ENCODE measurements around the gene OR10G3. TPM values are rescaled to one million over a fixed set of nuclear protein-coding genes. Genes with fewer than 3 reads are reported as not detected.
A peak's percentile ranks its signal among the peaks of the same experiment; 100 is the strongest.
"Not testable (repeated sequence)": the region's sequence is repeated elsewhere in the genome, so short reads cannot be mapped to it uniquely, and the experiment has no call there.

OR10G3 gene
- total RNA-seq, 2 experiments from 2014 or later: not detected

GRCh38 chr14:21544588-21544987, 35.3 kb downstream of the OR10G3 start:
- POLR2A ChIA-PET; H3K27me3 Mint-ChIP-seq; H3K4me1 Mint-ChIP-seq; DNase-seq; H3K4me3 Mint-ChIP-seq; H3K27ac Mint-ChIP-seq; H3K9me3 Mint-ChIP-seq; ATAC-seq (ENCODE audit: low read depth); H3K36me3 Mint-ChIP-seq: not testable (repeated sequence)

- Mint-ChIP-seq H3K27ac (no peak overlapping the region), H3K36me3 (no peaks in the 10 kb centered on the region), H3K9me3 (no peaks in the 10 kb centered on the region), H3K4me1 (no peaks in the 10 kb centered on the region), H3K27me3 (peaks cover 8% of the 10 kb centered on the region), H3K4me3 (no peak overlapping the region)
- POLR2A ChIA-PET: no interaction called here
- ATAC-seq (ENCODE audit: low read depth) (no peak), DNase-seq (no peak)
Measured at GRCh38 chr14:21543963-21544362, 35.9 kb downstream of the OR10G3 start.

- DNase-seq (no peak), ATAC-seq (ENCODE audit: low read depth) (no peak)
- POLR2A ChIA-PET: no interaction called here
- H3K27ac Mint-ChIP-seq: no peak overlapping the region
- peaks cover 12% of the 10 kb centered on the region for H3K27me3 Mint-ChIP-seq
- H3K9me3 Mint-ChIP-seq: no peaks in the 10 kb centered on the region
- H3K36me3 Mint-ChIP-seq: no peaks in the 10 kb centered on the region
- no peaks in the 10 kb centered on the region for H3K4me1 Mint-ChIP-seq
- H3K4me3 Mint-ChIP-seq: no peak overlapping the region
Measured at GRCh38 chr14:21543521-21543960, 36.3 kb downstream of the OR10G3 start.

- DNase-seq: no peak
- peaks cover 3% of the 10 kb centered on the region for H3K36me3 Mint-ChIP-seq
- peaks cover 5% of the 10 kb centered on the region for H3K4me1 Mint-ChIP-seq
- H3K27me3 Mint-ChIP-seq: peaks cover 24% of the 10 kb centered on the region
- no peak overlapping the region for H3K27ac Mint-ChIP-seq
- H3K9me3 Mint-ChIP-seq: no peaks in the 10 kb centered on the region
- POLR2A ChIA-PET: no interaction called here
- no peak for ATAC-seq (ENCODE audit: low read depth)
- H3K4me3 Mint-ChIP-seq: no peak overlapping the region
Measured at GRCh38 chr14:21541413-21542074, 38.3 kb downstream of the OR10G3 start.

GRCh38 chr14:21539189-21539940, 40.5 kb downstream of the OR10G3 start:
- POLR2A ChIA-PET: no interaction called here
- ATAC-seq (ENCODE audit: low read depth): no peak
- no peak overlapping the region for H3K4me3 Mint-ChIP-seq

GRCh38 chr14:21537090-21537424, 42.8 kb downstream of the OR10G3 start:
- Mint-ChIP-seq H3K4me3 (peak overlapping the region; percentile 21), H3K4me1 (peaks cover 8% of the 10 kb centered on the region), H3K27me3 (peaks cover 44% of the 10 kb centered on the region), H3K9me3 (no peaks in the 10 kb centered on the region), H3K27ac (no peak overlapping the region), H3K36me3 (peaks cover 3% of the 10 kb centered on the region)
- POLR2A ChIA-PET: interaction anchor here (0.6 kb wide), 1 partner anchor 15 kb away, joined by 3 read pairs; no protein-coding TSS in a partner anchor
- no peak for ATAC-seq (ENCODE audit: low read depth)
- DNase-seq: no peak

More at GRCh38 chr14:21539189-21539940, 40.5 kb downstream of the OR10G3 start:
- Mint-ChIP-seq H3K27ac (no peak overlapping the region), H3K27me3 (peaks cover 41% of the 10 kb centered on the region), H3K4me1 (peaks cover 8% of the 10 kb centered on the region), H3K36me3 (peaks cover 3% of the 10 kb centered on the region), H3K9me3 (no peaks in the 10 kb centered on the region)
- DNase-seq: no peak

- POLR2A ChIA-PET: interaction anchor here (0.6 kb wide), 1 partner anchor 16 kb away, joined by 3 read pairs; no protein-coding TSS in a partner anchor
- Mint-ChIP-seq H3K27me3 (peaks cover 44% of the 10 kb centered on the region), H3K4me1 (peaks cover 8% of the 10 kb centered on the region), H3K9me3 (no peaks in the 10 kb centered on the region), H3K27ac (no peak overlapping the region), H3K4me3 (peak overlapping the region; percentile 21), H3K36me3 (peaks cover 3% of the 10 kb centered on the region)
- no peak for ATAC-seq (ENCODE audit: low read depth)
- DNase-seq: no peak
Measured at GRCh38 chr14:21536418-21537089, 43.3 kb downstream of the OR10G3 start.

GRCh38 chr14:21535545-21536417, 44.1 kb downstream of the OR10G3 start:
- Mint-ChIP-seq H3K36me3 (peaks cover 3% of the 10 kb centered on the region), H3K4me3 (no peak overlapping the region), H3K9me3 (no peaks in the 10 kb centered on the region), H3K4me1 (peaks cover 8% of the 10 kb centered on the region), H3K27ac (no peak overlapping the region), H3K27me3 (peaks cover 44% of the 10 kb centered on the region)
- DNase-seq (no peak), ATAC-seq (ENCODE audit: low read depth) (no peak)
- POLR2A ChIA-PET: no interaction called here

- POLR2A ChIA-PET: no interaction called here
- H3K4me3 Mint-ChIP-seq: no peak overlapping the region
- H3K4me1 Mint-ChIP-seq: peaks cover 8% of the 10 kb centered on the region
- H3K27me3 Mint-ChIP-seq: peaks cover 44% of the 10 kb centered on the region
- no peaks in the 10 kb centered on the region for H3K9me3 Mint-ChIP-seq
- peaks cover 3% of the 10 kb centered on the region for H3K36me3 Mint-ChIP-seq
- no peak overlapping the region for H3K27ac Mint-ChIP-seq
- DNase-seq: no peak
- ATAC-seq (ENCODE audit: low read depth): no peak
Measured at GRCh38 chr14:21534576-21534975, 45.3 kb downstream of the OR10G3 start.

GRCh38 chr14:21533294-21533693, 46.6 kb downstream of the OR10G3 start:
- Mint-ChIP-seq H3K9me3 (no peaks in the 10 kb centered on the region), H3K4me1 (peaks cover 8% of the 10 kb centered on the region), H3K36me3 (peaks cover 3% of the 10 kb centered on the region), H3K27me3 (peaks cover 34% of the 10 kb centered on the region), H3K27ac (no peak overlapping the region), H3K4me3 (no peak overlapping the region)
- no peak for ATAC-seq (ENCODE audit: low read depth)
- POLR2A ChIA-PET: no interaction called here
- no peak for DNase-seq

- no peak for ATAC-seq (ENCODE audit: low read depth)
- no peak for DNase-seq
- no peaks in the 10 kb centered on the region for H3K36me3 Mint-ChIP-seq
- H3K4me1 Mint-ChIP-seq: peaks cover 10% of the 10 kb centered on the region
- POLR2A ChIA-PET: interaction anchor here (2.8 kb wide), 1 partner anchor 18 kb away, joined by 8 read pairs; the partner anchor contains the start of gene METTL3
- H3K27me3 Mint-ChIP-seq: peaks cover 6% of the 10 kb centered on the region
- H3K4me3 Mint-ChIP-seq: no peak overlapping the region
- no peak overlapping the region for H3K27ac Mint-ChIP-seq
- H3K9me3 Mint-ChIP-seq: no peaks in the 10 kb centered on the region
Measured at GRCh38 chr14:21529515-21529914, 50.4 kb downstream of the OR10G3 start.

GRCh38 chr14:21528381-21529348, 51.2 kb downstream of the OR10G3 start:
- no peak overlapping the region for H3K4me3 Mint-ChIP-seq
- ATAC-seq (ENCODE audit: low read depth) (no peak), DNase-seq (no peak)
- POLR2A ChIA-PET: interaction anchor here (2.8 to 5.4 kb wide), 2 partner anchors 17 kb away, joined by 8 to 48 read pairs; partner anchors contain the start of gene METTL3
- no peaks in the 10 kb centered on the region for H3K36me3 Mint-ChIP-seq
- peaks cover 9% of the 10 kb centered on the region for H3K4me1 Mint-ChIP-seq
- peaks cover 2% of the 10 kb centered on the region for H3K27me3 Mint-ChIP-seq
- H3K9me3 Mint-ChIP-seq: no peaks in the 10 kb centered on the region
- no peak overlapping the region for H3K27ac Mint-ChIP-seq
